ENCODE results near the gene SGO2.
"Not testable (repeated sequence)": the region's sequence is repeated elsewhere in the genome, so short reads cannot be mapped to it uniquely, and the experiment has no call there.

The SGO2 gene

GRCh38 chr2:200622106-200622505 is 96.1 kb downstream of the SGO2 start:
- H3K27me3 ChIP-seq (replicated peaks): no peaks in the 10 kb centered on the region
- no peak overlapping the region for H3K4me3 ChIP-seq (ENCODE audit: low read depth, low read length)
- no peaks in the 10 kb centered on the region for H3K36me3 ChIP-seq (replicated peaks)
- in situ Hi-C loops (cut with HindIII; ENCODE audit: low pct_ligation_motif_present, low sequenced_read_pairs): no loop called here
- H3K27ac ChIP-seq: no peak overlapping the region
- TF ChIP-seq CTCF (IDR thresholded peaks at IDR 0.05; ENCODE audit: low read depth, low read length, missing control alignments): no peak
- DNase-seq: no peak

GRCh38 chr2:200624026-200624425 is 98.0 kb downstream of the SGO2 start:
- no peak for DNase-seq
- Histone ChIP-seq H3K4me3 (ENCODE audit: low read depth, low read length) (no peak overlapping the region), H3K27ac (no peak overlapping the region), H3K36me3 (replicated peaks) (no peaks in the 10 kb centered on the region), H3K27me3 (replicated peaks) (no peaks in the 10 kb centered on the region)
- in situ Hi-C loops (cut with HindIII; ENCODE audit: low pct_ligation_motif_present, low sequenced_read_pairs): no loop called here
- no peak for TF ChIP-seq CTCF (IDR thresholded peaks at IDR 0.05; ENCODE audit: low read depth, low read length, missing control alignments)

- TF ChIP-seq CTCF (IDR thresholded peaks at IDR 0.05; ENCODE audit: low read depth, low read length, missing control alignments): no peak
- Histone ChIP-seq H3K27me3 (replicated peaks) (no peaks in the 10 kb centered on the region), H3K36me3 (replicated peaks) (no peaks in the 10 kb centered on the region), H3K27ac (peak overlapping the region; percentile 62), H3K4me3 (ENCODE audit: low read depth, low read length) (no peak overlapping the region)
- DNase-seq: peak; percentile 68
- in situ Hi-C loops (cut with HindIII; ENCODE audit: low pct_ligation_motif_present, low sequenced_read_pairs): no loop called here
Observed at GRCh38 chr2:200624658-200625057, 98.7 kb downstream of the SGO2 start.

GRCh38 chr2:200625282-200625681 is 99.3 kb downstream of the SGO2 start:
- TF ChIP-seq CTCF (IDR thresholded peaks at IDR 0.05; ENCODE audit: low read depth, low read length, missing control alignments): no peak

GRCh38 chr2:200625958-200626363 is 100.0 kb downstream of the SGO2 start:
- Histone ChIP-seq H3K36me3 (replicated peaks) (no peaks in the 10 kb centered on the region), H3K27ac (peak overlapping the region; percentile 62), H3K27me3 (replicated peaks) (no peaks in the 10 kb centered on the region), H3K4me3 (ENCODE audit: low read depth, low read length) (no peak overlapping the region)
- in situ Hi-C loops (cut with HindIII; ENCODE audit: low pct_ligation_motif_present, low sequenced_read_pairs): no loop called here
- no peak for DNase-seq
- no peak for TF ChIP-seq CTCF (IDR thresholded peaks at IDR 0.05; ENCODE audit: low read depth, low read length, missing control alignments)

More at GRCh38 chr2:200625282-200625681, 99.3 kb downstream of the SGO2 start:
- Histone ChIP-seq H3K27me3 (replicated peaks) (no peaks in the 10 kb centered on the region), H3K4me3 (ENCODE audit: low read depth, low read length) (no peak overlapping the region), H3K36me3 (replicated peaks) (no peaks in the 10 kb centered on the region), H3K27ac (peak overlapping the region; percentile 62)
- DNase-seq: no peak
- in situ Hi-C loops (cut with HindIII; ENCODE audit: low pct_ligation_motif_present, low sequenced_read_pairs): no loop called here

- TF ChIP-seq CTCF (IDR thresholded peaks at IDR 0.05; ENCODE audit: low read depth, low read length, missing control alignments): no peak
- DNase-seq: no peak
- H3K27ac ChIP-seq: no peak overlapping the region
- no peak overlapping the region for H3K4me3 ChIP-seq (ENCODE audit: low read depth, low read length)
- no peaks in the 10 kb centered on the region for H3K36me3 ChIP-seq (replicated peaks)
- in situ Hi-C loops (cut with HindIII; ENCODE audit: low pct_ligation_motif_present, low sequenced_read_pairs): no loop called here
- no peaks in the 10 kb centered on the region for H3K27me3 ChIP-seq (replicated peaks)
Observed at GRCh38 chr2:200627110-200627770, 101.2 kb downstream of the SGO2 start.

- DNase-seq; H3K36me3 ChIP-seq (replicated peaks); H3K27ac ChIP-seq; H3K4me3 ChIP-seq (ENCODE audit: low read depth, low read length); in situ Hi-C loops (cut with HindIII; ENCODE audit: low pct_ligation_motif_present, low sequenced_read_pairs); H3K27me3 ChIP-seq (replicated peaks): not testable (repeated sequence)
Observed at GRCh38 chr2:200628461-200628860, 102.5 kb downstream of the SGO2 start.
